Hepatic stellate cell (primary cell): ENCODE results near the gene EML6.

Experiments used
- DNase-seq: peaks from one replicate; pipeline ENCODE4 v3.0.0; 2011; ENCODE audit warnings: low spot score

EML6 gene

DNA sequence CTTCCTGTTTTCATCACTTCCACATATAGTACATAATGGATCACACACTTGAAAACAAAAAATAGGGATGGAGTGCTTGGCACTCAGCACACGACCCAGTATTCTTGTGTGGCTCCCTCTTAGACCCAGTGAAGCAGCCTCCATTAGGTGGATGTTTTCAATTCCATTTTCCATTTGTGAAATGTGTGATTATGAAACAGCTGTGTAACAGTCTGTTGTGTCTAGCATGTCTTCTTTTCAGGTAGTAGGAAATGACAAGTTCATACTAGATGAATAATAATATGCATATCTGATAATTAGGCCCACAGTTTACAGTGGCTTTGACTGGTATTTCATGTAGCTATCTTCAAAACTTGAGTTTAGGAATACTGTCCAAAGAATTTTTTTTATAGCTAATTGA lies 35.5 kb downstream of the EML6 start:
- DNase-seq: no peak

DNA sequence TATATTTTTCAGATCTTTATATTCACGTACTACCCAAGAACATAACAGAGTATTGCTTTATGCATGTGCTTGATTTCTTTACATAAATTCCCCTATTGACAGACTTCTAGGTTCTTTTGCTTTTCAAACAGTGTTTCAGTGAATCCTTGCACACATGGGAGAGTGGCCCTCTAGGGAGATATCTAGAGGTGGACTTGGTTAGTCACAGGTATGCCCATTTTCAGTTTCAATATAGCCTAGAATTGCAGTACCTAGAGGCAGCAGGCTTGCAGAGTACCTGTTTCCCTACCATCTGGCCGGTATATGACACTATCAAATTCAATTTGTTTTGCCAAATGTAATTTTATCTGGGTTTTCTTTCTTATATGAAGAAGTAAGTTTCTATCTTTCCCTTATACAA lies 36.8 kb downstream of the EML6 start:
- no peak for DNase-seq

DNA sequence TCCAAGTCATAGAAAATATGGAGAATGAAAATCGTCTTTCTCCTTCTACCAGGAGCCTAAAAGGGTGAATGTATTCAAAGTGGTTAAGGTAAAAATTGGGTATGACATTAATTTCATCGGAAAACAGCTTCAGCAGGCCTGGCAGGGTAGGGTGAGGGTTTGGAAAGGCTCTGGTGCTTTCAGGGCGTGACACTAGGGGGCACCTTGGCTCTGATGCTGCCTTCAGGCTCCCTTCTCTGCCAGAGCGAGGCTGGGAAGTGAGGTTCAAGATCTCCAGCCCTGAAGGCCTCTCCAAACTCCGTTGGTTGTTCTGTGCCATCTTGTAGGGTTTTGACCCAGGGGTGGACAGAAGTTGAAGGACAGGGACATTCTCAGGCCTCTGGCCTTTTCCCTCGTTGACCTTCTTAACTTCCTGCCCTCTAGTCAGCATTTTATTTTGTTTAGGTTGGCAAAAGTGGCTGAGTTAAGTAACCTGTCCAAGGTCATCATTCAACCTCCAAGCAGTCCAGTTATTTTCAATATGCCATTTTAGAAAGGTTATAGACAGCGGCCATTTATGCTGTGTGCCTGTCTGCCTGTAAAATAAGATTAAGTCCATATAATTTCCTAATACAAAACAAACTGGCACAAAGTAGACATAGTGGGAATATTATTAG lies 40.3 kb downstream of the EML6 start:
- DNase-seq: no peak

DNA sequence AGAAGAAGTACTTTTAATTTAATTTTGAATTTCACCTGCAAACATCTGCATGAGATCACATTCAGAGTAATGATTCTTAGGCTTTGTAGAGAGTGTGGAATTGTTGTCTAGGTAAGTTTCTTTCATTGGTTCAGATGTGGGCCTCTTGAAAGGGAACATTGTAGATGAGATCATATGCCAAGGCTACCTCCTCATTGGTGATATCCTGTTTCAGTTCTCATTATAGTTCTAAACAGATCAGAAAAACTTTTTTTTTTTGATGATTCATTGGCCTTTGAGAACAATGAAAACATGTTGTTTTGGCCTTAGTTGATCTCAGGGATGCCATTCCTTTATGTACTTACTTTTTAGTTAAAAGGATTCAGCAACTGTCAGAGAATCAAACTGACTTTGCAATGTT lies 44.5 kb downstream of the EML6 start:
- no peak for DNase-seq

DNA sequence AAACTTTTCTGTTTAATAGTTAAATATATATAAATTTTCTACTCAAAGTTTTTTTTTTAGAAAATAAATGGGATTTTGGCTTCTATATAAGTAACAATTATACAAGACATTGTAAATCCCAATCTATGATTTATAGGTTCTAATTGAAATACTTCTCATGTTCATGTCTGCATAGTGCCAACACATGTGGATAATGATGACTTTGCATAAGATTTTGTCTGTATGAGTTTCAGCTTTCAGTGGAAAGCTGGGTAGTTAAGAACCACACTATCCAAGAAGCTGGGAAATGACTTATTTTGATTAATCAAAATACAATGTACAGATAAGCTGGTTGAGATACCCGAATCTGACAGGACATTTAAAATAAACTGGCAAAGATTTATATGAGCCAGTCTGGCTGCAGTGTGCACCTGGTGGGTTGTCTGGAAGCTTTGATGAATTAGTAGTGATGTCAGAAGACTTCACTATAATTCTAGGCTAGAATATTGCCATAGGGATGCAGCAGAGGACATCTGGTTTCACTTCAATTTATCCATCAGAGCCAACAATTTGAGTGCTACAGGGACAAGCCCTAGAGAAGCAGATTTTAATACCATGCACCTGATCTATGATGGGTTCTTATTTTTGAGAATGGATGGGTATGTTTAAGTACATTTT lies 45.4 kb downstream of the EML6 start:
- DNase-seq: no peak

DNA sequence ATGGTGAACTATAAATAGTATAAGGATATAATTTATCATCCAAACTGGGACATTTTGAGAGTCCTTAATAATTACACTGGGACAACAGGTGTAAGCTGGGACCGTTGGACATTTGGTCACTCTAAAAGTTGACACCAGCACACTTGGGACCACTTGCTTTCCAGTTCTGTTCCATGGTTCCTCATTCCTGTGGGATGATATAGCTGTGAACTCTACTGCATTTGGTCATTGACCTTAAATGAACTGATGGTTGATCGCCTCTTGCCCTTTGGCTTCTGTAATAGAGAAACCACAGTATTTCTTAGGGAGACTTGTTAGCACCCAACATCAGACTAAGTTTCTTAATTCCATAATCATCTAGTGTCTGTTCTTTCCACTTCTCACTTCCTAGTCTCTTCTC lies 46.7 kb downstream of the EML6 start:
- DNase-seq: no peak

DNA sequence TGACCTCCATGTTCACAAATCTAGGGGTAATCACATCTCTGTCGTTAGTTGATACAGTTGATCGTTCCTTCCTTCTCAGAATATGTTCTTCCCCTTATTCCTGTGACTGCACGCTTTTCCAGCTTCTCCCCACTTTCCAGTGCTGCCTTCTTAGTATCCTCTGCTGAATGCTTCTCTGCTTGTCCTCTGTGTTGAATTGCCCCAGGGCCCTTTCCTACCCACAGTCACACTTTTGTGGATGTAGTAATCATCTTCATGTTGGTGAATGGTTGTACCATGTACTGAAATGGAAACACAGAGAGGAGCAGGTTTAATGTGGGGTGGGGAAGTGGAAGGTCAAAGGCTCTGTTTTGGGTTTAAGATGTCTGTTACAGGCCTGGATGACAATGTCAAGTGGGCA lies 47.2 kb downstream of the EML6 start:
- no peak for DNase-seq

DNA sequence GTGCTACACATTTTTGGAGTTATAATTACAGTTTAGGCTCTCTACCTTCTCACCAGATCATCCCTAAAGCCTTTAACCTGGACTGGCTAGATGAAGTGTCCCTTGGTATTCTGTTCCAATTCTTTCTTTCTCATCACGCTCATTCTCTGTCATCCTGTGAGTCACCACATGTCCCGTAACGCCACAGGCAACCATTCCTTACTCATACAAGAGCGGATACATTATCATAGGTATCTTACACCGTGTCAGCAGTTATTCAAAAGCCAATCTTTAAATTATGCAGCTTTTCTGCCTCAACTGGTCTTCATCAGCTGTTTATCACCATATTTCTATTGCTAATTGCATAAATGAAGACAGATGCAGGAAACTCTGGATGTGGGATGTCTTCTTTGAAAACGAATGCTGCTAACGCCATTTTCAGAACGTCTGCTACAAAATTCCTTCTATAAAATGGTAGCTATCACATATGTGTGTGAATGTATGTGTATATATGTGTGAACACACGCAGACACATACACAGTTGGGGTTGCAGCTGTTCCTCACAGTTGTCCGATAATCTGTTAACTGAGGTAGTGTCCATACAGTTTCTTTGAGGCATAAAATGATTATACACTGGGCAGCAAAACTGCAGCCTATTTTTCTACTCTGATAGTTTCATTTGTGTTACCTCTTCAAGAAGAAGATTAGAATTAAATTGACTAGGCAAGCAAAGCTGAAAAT lies 47.9 kb downstream of the EML6 start:
- no peak for DNase-seq

DNA sequence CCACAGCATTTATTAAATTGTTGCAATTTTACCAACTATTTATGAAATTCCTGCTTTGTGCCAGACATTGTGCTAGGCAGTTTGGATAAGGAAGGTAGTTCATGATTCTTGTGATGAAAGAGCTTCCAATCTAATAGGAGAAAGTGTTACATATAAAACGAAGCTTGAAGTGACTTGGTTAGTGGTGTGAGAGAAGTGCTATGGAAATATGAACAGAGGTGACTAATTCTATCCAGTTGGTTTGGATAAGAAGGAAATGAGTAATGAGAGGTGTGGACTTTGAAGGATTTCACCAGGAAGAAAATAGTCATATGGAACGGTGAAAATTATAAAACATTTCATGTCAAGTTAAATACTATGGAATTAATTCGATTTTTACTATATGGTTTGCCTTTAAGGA lies 48.6 kb downstream of the EML6 start:
- no peak for DNase-seq

DNA sequence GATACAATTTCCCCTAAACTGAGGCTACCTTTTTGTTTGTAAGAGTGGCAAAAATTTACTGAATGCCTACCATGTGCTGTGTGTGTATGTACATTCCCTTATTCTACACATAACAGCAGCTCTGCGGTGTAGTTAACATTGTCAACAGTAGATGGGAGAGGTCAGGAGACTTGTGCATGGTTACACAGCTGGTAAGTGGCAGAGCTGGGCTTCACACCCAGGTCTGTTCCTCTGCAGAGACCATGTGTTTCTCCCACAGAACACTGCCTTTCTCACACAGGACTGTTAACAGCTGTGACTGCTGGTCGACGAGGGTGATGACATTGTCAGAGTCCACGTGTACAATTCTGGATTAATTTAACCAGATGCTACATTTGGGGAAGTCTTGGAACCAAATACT lies 49.1 kb downstream of the EML6 start:
- DNase-seq: no peak

DNA sequence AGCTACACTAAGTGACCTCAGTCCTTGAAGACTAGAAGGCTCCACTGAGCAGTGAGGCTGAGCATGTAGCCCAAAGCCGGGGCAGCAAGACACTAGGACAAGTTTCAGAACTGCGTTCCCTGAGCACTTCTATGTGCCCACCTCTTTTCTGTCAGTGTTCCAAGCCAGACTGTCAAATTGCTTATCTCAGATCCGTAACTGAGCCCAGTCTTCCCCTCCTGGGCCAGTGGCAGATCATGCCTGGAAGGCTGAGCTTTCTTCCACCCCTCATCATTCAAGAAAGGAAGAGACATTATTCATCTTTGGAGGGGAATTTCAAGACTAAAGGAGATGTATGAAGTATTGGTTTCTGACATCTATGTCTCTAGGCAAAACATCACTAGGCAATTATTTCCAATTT lies 49.8 kb downstream of the EML6 start:
- no peak for DNase-seq

DNA sequence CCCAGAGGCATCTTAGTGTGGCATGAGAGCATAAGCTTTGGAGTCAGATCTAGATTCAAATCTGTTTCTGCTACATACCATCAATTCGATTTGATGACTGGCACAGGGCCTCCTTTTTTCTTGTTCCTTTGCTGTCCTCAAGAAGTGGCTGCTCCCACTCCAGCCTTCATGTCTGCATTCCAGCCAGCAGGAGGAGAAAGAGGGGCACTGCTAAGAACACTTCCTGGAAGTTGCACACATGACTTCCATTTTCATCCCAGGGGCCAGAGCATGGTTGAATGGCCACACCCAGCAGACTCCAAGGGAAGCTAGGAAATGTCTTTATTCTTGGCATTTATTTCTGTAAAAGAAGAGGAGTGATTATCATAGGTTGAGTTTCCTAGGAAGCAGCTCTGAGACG lies 50.4 kb downstream of the EML6 start:
- no peak for DNase-seq

DNA sequence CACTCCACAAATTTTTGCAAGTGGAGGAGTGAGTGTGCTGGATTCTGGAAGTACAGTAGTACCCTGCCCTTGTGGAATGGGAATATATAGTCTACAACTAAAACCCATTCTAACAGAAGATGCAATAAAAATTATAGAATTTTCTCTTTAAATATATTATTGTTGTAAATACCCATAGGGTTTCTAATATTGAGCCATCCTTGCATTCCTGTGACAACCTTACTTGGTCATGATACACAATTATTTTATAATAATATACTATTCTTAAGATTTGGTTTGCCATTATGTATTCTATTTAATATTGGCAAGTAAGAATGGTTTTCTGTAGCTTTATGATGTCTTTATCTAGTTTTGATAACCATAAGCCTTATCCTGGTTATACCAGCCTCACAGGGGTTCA lies 52.2 kb downstream of the EML6 start:
- DNase-seq: no peak

DNA sequence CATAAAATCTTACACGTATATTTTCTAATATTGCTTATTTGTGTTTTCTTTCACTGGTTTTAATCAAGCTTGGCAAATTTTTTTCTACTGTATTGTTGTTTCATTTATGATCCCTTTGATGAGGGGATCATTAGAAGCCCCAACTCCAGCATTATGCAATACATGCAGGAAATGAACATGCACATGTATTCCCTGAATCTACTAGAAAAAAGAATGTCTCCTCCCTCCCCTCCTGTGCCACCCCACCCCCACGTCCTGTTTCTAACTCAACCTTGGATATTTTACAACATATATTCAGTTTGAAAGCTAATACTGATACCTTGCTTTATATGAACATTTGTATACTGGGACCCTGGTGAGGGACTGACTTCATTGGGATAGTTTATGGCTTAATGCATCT lies 53.0 kb downstream of the EML6 start:
- DNase-seq: no peak

DNA sequence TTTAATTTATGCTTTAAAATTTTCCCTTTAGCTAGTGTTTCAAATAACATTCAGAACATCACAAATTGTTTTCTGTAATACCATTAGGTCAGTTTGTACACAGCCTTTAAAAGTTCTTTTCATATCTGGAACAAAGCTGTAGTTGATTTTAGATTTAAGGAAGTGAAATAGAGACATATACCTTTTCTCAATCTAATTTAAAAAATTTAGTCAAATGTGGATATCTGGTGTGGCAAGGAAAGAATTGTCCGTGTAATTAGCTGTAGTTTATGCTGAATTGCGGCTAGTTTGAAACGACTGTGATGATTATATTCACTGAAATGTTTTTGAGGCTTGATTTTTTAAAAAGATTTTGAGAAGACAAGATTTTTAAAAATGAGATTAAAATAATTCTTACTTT lies 59.9 kb downstream of the EML6 start:
- no peak for DNase-seq

DNA sequence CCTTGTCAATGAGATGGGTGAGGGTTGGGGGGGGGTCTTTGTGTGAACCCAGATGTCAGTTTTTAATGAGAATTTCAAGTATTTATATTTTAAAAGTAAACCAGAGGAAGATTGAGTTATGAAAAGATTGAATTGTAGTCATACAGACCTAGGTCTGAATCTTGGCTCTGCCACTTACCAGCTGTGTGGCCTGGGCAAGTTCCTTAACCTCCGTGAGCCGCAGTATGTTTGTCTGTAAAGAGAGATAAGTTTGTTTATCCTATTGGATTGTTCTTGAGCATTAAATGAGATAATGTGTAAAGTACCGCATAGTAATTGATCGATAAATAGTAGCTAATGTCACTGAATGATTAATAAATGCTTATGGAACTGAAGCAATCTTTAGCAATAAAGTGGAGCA lies 63.8 kb downstream of the EML6 start:
- no peak for DNase-seq

DNA sequence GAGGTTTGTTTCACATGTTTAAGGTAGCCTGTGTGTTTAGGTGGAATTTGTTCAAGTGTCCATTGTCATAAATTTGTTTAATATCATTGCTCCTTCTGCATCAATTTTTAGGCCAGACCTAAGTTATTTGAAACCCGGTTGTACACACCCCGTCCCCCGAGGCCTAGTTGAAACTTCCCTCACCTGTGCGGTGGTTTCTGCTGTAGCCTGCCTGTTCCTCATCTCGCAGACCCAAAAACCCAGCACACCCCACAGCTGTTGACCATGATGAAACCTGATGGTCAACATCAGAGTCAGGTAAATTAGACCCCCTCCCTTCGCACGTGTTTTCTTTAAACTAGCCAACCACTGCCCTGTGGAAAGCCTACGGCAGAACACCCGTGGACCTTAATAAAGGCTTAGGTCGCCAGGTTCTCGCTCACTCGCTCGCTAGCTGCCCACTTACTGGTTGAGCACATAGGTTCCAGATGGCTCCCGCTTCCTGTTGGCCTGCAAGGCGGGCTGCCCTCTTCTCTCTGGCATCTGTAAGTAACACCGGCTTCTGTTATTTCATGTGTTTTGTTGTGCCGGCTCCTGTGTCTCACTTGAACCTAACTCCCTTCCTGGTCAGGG lies 64.4 kb downstream of the EML6 start:
- no peak for DNase-seq

DNA sequence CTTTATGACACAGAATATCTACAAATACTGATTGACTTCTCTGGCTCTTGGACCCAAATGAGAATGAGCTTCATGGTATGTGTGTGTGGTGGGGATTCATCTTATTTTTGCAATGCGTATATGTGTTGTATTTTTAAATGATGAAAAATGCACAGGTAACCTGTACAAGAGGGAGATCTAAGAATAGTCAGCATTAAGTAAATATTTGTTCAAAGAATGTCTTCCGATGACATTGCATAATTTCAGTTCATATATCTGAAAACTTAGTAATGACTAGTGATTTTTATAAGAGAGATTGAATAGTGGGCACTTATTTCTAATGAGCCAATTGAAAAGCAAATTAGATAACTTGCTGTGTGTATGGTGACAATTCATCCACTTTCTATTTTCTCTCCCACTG lies 66.4 kb downstream of the EML6 start:
- no peak for DNase-seq

DNA sequence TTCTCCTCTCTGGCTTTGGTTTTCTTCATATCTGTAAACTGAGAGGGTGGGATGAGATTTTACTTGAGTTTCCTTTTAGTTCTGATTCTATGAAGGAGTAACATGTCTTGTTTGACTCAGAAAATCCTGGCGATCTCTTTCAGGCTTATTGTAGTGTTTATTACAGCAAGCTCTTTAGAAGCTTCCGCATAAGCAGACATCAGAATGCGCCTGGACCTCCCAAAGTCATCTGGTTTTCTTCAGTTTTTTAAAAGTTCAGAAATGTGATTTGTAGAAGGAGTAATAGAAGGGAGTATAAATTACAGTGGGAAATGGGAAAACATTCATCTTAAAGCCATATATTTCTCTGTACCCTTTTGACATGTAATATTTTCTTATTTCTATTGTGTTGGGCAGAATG lies 68.4 kb downstream of the EML6 start:
- DNase-seq: no peak

DNA sequence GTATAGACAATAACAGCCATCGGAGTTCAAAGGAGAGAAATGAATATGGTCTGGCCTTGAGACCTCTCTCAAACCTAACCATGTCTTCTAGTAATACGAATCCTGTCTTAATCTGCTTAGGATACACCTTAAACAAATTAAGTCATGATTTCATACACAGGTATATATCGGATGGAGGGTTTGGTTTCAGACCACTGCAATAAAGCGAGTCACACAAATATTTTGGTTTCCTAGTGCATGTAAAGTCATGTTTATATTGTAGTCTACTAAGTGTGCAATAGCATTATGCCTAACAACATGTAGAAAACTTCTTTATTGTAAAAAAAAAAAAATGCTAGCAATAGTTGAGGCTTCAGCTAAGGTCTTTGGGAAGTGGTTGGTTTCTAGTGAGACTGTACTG lies 73.8 kb downstream of the EML6 start:
- no peak for DNase-seq

DNA sequence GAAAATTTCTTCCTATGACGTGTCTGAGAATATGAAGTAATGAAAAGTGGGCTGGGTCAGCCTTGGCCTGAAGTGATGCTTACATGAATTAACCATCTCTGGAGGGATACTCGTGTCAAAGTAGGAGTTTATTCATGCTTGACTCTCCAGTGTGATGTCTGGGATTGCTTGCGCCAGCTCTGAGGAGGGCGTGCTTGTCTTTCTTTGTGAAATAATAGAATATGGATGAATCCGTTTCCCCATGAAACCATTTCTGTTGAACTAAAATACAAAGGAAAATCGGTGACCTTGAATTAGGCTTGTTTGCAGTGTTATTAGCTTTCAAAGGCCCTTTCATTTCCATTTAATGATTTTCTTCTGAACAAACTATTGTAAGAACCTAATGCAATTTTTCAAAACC lies 77.9 kb downstream of the EML6 start:
- DNase-seq: no peak

DNA sequence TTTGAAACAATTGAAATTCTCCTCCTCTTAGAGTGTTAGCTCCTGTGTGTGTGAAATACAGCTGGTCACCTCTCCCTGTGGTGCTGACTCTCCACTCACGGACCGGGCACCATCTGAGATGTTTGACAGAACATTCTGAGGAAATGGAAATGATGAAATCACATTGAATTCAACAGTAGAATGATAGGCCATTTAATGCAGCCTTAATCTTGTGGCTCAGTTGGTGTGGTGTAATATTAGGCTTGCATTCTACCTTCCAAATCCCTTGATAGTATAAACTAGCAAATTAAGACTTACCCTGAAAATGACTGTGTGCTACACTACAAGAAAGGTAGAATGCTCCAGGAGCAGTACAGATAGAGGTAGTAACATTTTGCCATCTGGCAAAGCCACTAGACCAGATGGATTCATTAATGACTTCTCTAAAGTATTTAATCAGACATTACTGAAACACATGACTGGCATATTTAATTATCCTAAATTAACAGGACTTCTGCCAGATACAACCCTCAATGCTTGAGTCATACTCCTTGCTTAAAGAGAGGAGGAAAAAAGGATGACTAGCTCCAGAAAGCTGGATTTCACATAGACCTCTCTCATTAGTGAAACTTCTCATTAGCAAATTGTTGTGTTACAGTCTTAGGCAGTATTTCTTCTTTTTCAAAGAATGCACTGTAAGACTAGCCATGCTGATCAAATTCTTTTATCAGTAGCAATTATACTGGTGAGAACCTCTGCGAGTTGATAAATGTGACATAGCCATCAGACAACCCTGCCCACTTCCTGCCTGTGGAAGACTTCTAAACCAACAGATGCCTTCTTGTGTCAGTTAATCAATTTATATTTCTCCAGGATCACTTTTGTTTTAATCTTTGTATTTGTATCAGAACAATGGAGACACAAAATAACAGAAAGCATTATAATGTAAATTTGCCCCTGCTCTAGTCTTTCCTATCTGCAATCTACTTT lies 80.6 kb downstream of the EML6 start:
- DNase-seq: no peak
